Cortex of kidney (tissue), 1 donor: Measurements from ENCODE around the gene TRAM1L1.

ENCODE experiments used
- DNase-seq: peaks from one replicate; lab custom pipeline; 2025; lab: John Stamatoyannopoulos, UW

The TRAM1L1 gene

DNA sequence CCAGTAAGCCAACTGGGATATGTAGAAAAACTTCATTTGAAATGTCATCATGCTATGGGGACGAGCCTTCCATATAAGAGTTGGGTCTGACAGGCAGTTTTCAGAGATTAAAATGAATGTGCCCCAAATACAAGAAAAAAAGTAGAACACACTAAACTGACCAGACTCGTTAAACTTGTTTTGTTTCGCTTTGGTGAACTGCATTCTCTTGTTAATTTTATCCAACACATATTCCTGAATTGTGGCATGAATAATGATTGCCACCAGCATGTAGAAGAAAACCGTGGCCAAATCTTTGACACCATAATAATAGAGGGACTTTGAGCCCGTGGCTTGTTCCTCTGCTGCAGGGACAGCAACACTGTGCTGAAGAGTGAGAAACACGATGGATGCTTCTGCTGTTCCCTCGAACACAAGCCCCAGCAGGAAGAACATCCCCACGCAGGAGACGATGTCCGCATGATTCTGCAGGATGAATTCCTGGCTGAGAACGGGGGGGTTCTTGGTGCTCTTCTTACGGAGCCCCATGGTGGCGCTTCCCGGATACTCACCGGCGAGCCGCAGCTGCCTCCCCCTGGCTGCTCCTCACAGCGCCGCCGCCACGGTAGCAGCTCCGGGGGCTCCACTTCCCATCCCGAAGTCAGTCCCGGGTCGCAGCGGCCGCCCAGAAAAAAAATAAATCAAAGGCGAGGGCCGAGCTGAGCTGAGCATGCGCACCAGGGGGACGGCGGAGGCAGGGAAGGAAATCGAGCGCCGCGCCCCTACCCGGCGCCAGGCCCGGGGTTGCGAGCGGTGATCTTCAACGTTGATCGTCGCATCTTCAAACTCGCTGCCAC, at the start of gene TRAM1L1:
TRAM1L1 (minus strand) TSS at position 711 of the 836 bp plus-strand sequence; CDS start at position 528, 183 bp downstream.
- DNase-seq: no peak

DNA sequence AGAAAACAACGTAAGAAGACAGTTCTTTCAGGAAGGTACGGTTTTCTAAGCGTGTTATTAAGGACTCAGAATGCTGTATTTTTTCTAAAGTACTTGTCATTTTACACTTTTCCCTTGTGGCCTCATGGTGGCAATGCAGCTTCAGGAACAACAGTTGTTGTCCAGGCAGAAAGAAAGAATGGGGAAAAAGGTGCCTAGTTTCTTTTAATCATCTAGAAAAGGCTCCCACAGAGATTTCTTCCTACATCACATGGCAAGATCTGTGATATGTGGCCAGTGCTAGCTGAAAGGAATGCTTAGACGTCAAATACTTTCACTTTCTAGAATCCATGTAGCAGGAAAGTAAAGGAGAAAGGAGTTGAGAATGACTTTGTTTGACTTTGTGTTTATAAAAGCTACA, 49.0 kb upstream of the TRAM1L1 start:
- DNase-seq: no peak

DNA sequence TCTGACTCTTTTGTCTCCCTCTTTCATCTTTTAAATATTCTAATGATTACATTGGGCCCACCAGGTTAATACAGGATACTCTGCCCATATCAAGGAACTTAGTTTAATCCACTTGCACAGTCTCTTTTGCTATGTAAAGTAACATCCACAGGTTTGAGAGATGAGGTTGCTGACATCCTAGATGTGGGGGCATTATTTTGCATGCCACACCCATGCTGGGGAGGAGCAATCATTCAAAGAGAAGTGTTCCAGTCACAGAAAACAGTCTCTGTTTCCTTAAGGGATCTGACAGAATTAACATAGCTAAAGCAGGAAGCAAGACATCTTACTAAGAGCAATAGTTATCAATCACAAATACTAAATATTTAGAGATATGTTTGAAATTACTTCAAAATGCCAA, 11.5 kb upstream of the TRAM1L1 start:
- no peak for DNase-seq

DNA sequence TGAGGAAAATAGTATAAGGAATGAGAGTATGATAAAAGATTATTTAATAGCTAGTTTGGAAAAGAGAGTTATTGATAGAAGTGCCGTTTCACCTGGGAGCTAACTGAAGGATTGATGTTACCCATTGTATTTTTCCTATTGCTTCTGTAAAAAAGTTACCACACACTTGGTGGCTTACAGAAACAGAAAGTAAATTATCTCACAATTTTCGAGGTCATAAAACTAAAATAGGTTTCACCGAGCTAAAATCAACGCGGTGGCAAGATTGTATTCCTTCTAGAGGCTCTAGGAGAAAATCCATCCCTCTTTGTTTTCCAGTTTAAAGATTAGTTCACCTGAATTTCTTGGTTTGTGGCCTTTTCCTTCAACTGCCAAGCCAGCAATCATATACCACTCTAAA, 11.1 kb upstream of the TRAM1L1 start:
- DNase-seq: no peak

DNA sequence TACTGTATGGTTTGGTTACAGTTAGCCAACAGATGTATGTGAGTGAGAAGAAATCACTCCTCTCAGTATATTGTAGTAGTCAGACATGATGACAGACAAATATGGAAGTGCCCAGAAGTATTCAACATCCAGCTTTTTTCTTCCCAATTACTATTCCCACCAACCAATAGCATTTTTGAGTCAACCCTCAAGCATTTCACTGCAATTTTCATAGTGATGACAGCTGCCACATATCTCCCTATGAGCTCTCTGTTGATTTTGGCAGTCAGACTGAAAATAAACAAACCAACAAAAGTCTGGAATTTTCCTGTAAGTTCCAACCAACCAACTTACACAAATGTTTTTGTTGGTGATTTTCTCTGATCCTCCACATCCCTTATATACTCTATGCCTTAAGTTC, 8.2 kb upstream of the TRAM1L1 start:
- no peak for DNase-seq

DNA sequence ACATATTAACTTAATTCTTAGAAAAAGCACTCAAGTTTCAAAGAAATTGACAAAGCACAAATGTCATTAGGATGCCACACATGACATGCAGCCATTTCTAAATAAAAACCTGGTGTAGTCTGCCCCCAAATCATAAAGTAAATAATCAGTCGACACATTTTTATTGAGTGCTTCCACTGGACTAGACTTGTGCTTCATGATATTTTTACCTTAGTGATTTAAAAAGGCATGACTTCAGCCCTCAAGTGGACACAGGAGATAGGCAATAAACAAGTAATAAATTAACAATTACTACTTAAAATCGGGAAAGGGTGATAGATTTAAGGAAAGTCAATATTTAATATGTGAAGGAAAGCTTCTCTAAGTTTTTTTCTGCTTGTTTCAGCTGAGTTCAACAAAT, 7.6 kb downstream of the TRAM1L1 start:
- no peak for DNase-seq

DNA sequence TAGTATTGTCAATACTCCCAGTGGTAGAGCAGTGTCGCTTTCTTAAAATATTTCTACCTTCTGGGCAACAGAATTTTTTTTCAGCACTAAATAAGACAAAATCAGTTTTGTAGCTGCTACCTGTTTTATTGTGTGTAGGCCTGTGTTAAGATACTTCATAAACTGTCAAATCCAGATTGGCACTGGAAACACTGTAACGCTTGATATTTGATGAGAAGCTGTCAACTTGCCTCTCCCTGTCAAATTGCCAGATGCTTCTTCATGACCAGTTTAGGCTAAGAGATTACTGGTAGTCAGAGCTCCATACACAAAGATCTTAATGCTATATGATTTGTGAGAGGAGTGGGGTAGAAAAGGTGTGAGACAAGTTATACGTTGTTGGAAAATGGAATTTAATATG, 17.3 kb downstream of the TRAM1L1 start:
- no peak for DNase-seq

DNA sequence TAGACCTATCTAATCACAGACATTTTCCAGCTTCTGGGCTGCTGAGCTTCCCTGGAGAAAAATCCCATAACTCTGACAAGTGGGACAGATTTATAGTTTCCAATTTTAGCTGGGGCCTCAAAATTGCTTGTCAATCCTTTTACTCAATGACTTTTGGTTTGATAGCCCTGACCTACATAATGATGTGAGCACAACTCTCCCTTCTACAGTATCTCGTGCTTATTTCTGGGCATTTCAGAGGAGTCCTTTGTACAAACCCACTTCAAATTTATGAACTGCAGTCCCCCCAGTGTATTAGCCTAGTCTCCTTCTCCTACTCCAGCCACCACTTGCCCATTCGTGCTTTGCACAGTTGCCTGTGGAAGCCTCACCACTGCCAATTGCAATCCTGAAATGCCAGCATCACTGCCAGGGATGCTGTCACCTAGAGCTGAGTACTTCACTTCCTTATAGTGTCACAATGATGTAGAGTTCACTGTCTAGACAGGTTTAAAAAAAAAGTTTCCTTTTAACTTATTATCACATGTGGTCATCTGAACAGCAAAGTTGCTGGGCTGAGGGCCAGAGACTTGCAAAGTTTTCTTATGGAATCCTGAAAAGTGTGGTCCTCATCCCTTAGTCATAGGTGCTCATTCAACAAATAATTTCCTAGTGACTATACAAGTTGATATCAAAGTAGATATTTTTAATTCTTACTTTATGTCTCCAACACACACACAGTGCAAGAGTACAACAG, 21.2 kb downstream of the TRAM1L1 start:
- DNase-seq: no peak

DNA sequence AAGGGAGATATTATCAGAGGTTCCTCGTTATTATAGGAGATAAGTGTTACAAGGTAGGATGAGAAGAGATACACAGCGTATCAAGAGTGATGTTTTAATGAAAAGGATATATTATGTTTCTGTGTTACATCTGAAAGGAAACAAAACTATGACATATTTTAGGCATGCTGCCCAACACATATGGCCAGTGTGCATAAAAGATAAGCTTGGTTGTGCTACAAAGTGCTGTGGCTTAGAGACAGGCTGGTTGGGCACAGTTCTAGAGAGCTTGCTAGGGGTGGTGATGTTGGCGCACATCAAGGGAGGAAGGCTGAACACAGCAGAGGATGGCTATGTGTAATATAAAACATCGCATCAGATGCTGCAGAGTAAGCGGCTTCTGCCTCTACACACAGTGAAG, 42.4 kb downstream of the TRAM1L1 start:
- no peak for DNase-seq
